Stimulated activated CD8-positive, alpha-beta memory T cell treated with anti-CD3 and anti-CD28 coated beads, Interleukin-12 subunit alpha, Interleukin-12 subunit beta, amount 100 ng/mL, for 1 hour (primary cell): ENCODE results near the gene MYO9B.
A peak's percentile ranks its signal among the peaks of the same experiment; 100 is the strongest.
"Not testable (repeated sequence)": the region's sequence is repeated elsewhere in the genome, so short reads cannot be mapped to it uniquely, and the experiment has no call there.

Experiments used
- DNase-seq: peaks from one replicate; pipeline ENCODE4 v3.0.0-alpha.2; 2020; ENCODE audit warnings: low read depth

MYO9B gene

DNA sequence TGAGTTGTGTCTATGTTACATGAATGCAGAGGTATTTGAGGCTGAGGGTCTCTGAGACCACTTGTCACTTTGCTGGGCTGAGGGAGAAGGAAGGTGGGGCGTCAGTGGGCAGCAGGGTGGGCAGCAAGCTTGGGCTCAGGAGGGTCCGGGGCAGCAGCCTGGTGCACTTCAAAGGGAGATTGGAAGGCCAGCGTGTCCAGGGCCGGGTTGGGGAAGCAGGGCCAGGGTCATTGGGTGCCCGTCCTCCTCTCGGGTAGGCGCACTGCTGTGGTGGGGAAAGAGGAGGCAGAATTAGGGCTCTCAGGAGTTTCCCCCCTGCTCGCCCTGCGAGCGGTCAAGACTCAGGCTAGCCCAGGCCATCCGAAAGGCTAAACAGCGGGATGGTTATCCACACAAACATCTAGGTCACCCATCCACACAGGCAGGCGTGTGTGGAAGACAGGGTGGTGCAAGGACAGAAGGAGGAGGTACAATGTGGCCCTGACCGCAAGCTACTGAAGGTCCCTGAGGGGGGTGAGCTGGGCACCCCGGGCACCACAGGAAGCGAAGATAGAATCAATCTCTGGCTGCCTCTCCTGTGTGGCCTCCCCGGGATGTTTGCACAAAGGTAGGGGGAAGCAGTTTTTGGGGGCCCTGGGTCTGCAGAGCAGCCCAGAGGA is 37.7 kb downstream of the MYO9B start:
- DNase-seq: no peak

GRCh38 chr19:17114414-17114831 is 38.8 kb downstream of the MYO9B start:
- DNase-seq: no peak

GRCh38 chr19:17116996-17117702 is 41.6 kb downstream of the MYO9B start:
- no peak for DNase-seq

DNA sequence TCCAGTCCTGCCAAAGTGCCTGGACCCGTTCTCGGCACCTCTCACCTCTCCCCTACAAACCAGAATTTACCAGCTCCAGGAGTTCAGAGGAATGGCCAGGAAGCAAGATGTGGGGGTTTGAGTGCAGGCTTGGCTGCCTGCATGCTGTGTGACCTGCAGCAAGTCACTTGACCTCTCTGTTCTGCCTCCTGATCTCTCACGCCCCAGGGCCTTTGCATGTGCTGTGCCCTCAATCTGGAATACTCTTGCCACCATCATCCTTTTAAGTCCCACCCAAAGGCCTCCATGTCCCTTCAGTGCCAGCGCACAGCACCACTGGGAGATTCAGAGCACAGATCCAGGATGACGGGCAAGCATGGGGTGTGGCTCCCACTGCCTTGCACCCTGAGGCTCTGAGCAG is 43.4 kb downstream of the MYO9B start:
- DNase-seq: no peak

GRCh38 chr19:17121736-17122293 is 46.2 kb downstream of the MYO9B start:
- no peak for DNase-seq

GRCh38 chr19:17123041-17123440 is 47.5 kb downstream of the MYO9B start:
- DNase-seq: no peak

GRCh38 chr19:17124025-17124424 is 48.4 kb downstream of the MYO9B start:
- no peak for DNase-seq

- no peak for DNase-seq
Measured at GRCh38 chr19:17125062-17125727, 49.6 kb downstream of the MYO9B start.

GRCh38 chr19:17125728-17126677 is 50.4 kb downstream of the MYO9B start:
- peak; percentile 50 for DNase-seq

- DNase-seq: no peak
Measured at GRCh38 chr19:17127671-17128070, 52.1 kb downstream of the MYO9B start.

- DNase-seq: no peak
Measured at GRCh38 chr19:17128403-17128802, 52.8 kb downstream of the MYO9B start.

- no peak for DNase-seq
Measured at GRCh38 chr19:17128820-17129219, 53.2 kb downstream of the MYO9B start.

- DNase-seq: no peak
Measured at GRCh38 chr19:17129377-17129776, 53.8 kb downstream of the MYO9B start.

GRCh38 chr19:17135001-17135853 is 59.6 kb downstream of the MYO9B start:
- DNase-seq: peak; percentile 13

DNA sequence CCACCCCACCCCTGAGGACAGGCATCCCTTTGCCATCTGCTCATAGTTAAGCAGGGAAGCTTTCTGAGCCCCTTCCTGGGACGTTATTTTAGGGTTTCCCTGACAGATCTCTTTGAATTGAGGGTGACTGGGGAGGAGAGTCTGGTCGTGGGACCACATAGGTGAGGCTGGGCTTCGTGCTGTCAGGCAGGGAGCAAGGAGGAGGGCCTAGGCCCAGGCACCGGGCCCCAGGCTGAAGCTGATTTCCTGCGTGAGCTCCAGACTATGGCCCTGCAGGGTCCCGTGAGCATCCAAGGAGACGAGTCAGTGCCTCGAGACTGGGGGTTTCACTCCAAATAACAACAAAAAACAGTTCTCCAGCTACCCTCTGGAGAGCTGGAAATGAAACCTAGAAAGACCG is 60.4 kb downstream of the MYO9B start:
- no peak for DNase-seq

DNA sequence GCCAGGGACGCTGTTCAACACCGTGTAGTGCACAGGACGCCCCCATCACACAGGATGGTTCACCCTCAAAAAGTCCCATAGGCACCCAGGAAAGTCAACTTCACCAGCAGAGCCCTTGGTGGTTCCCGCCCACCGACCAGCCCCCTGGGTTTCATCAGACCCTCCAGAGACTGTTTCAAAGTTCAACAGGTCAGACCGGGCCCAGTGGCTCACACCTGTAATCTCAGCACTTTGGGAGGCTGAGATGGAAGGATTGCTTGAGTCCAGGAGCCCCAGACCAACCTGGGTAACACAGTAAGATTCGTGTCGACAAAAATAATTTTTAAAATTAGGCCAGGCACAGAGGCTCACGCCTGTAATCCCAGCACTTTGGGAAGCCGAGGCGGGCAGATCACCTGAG is 61.0 kb downstream of the MYO9B start:
- no peak for DNase-seq

- DNase-seq: no peak
Measured at GRCh38 chr19:17137417-17137816, 61.8 kb downstream of the MYO9B start.

- not testable (repeated sequence) for DNase-seq
Measured at GRCh38 chr19:17138052-17138846, 62.7 kb downstream of the MYO9B start.

GRCh38 chr19:17138937-17139598 is 63.5 kb downstream of the MYO9B start:
- DNase-seq: no peak
